HEK293 (cell line): ENCODE results near the gene STK36.

Experiments used
- CTCF ChIA-PET: fragments of 350-600 bp; formaldehyde crosslinking; extraction: SDS; loops from one replicate; lab custom pipeline; 2021; ENCODE audit warnings: antibody characterized with exemption; lab: Yijun Ruan, JAX
- POLR2A ChIA-PET: fragments of 300-600 bp; formaldehyde crosslinking; extraction: SDS; loops from one replicate; lab custom pipeline; 2020; ENCODE audit warnings: antibody characterized with exemption, inconsistent platforms; lab: Yijun Ruan, JAX
- H3K27ac ChIP-seq: fragments of 200-500 bp; sonication (Bioruptor generic); 2 replicates; pipeline ENCODE4 v1.5.1; 2014; ENCODE audit warnings: low read depth, low read length, control low read depth, inconsistent platforms; ENCODE audit errors: extremely low read depth
- H3K36me3 ChIP-seq, 2 experiments: fragments of 200-500 bp in 1 of 2; sonication (Bioruptor generic) in 1 of 2; 1 replicate in 1 of 2; 2 replicates in 1 of 2; pipeline ENCODE4 v1.5.1; 2014 to 2017; ENCODE audit warnings: inconsistent platforms in 2 of 2, low read length in 2 of 2; ENCODE audit not compliant: control insufficient read depth in 2 of 2, insufficient read depth in 1 of 2
- H3K4me1 ChIP-seq: fragments of 200-500 bp; sonication (Bioruptor generic); 2 replicates; pipeline ENCODE4 v1.5.1; 2014; ENCODE audit warnings: mild to moderate bottlenecking, low read length, inconsistent platforms; ENCODE audit not compliant: control insufficient read depth, insufficient read depth
- H3K4me3 ChIP-seq: 2 replicates; pipeline ENCODE4 v1.5.1; 2011; ENCODE audit warnings: low read depth, mild to moderate bottlenecking, control low read depth, low read length, moderate library complexity
- H3K9me3 ChIP-seq: fragments of 200-500 bp; sonication (Bioruptor generic); 2 replicates; pipeline ENCODE4 v1.5.1; 2014; ENCODE audit warnings: low read depth, low read length, inconsistent platforms; ENCODE audit not compliant: control insufficient read depth, insufficient read depth
- BCL11A ChIP-seq: fragments of 450-650 bp; formaldehyde crosslinking; IDR thresholded peaks from 2 replicates; pipeline ENCODE4 v1.5.1; 2016; ENCODE audit warnings: low read depth, missing biosample characterization, missing genetic modification characterization
- BCL11B ChIP-seq: fragments of 450-650 bp; formaldehyde crosslinking; IDR thresholded peaks from 2 replicates; pipeline ENCODE4 v1.5.1; 2016; ENCODE audit warnings: low read depth, missing biosample characterization, missing genetic modification characterization
- ELK4 ChIP-seq: IDR thresholded peaks from 2 replicates; pipeline ENCODE4 v1.6.1; 2011; ENCODE audit warnings: mild to moderate bottlenecking, low read depth, low read length, borderline replicate concordance
- GFI1B ChIP-seq: fragments of 450-650 bp; formaldehyde crosslinking; IDR thresholded peaks from 2 replicates; pipeline ENCODE4 v1.5.1; 2016; ENCODE audit warnings: missing biosample characterization, missing genetic modification characterization
- GLIS1 ChIP-seq: fragments of 450-650 bp; formaldehyde crosslinking; IDR thresholded peaks from 2 replicates; pipeline ENCODE4 v1.5.1; 2016; ENCODE audit warnings: missing biosample characterization, missing genetic modification characterization
- KLF1 ChIP-seq: fragments of 450-650 bp; formaldehyde crosslinking; IDR thresholded peaks from 2 replicates; pipeline ENCODE4 v1.5.1; 2016; ENCODE audit warnings: missing biosample characterization, missing genetic modification characterization
- OVOL3 ChIP-seq: fragments of 450-650 bp; formaldehyde crosslinking; IDR thresholded peaks from 2 replicates; pipeline ENCODE4 v1.5.1; 2016; ENCODE audit warnings: missing biosample characterization, missing genetic modification characterization
- SCRT2 ChIP-seq: fragments of 450-650 bp; formaldehyde crosslinking; IDR thresholded peaks from 2 replicates; pipeline ENCODE4 v1.5.1; 2016; ENCODE audit warnings: missing biosample characterization, missing genetic modification characterization
- ZFP37 ChIP-seq: fragments of 450-650 bp; formaldehyde crosslinking; IDR thresholded peaks from 2 replicates; pipeline ENCODE4 v1.5.1; 2016; ENCODE audit warnings: missing biosample characterization, missing genetic modification characterization
- ZNF10 ChIP-seq: fragments of 450-650 bp; formaldehyde crosslinking; IDR thresholded peaks from 2 replicates; pipeline ENCODE4 v1.5.1; 2017; ENCODE audit warnings: missing biosample characterization, missing genetic modification characterization
- ZNF2 ChIP-seq: fragments of 450-650 bp; formaldehyde crosslinking; IDR thresholded peaks from 2 replicates; pipeline ENCODE4 v1.5.1; 2016; ENCODE audit warnings: missing biosample characterization, missing genetic modification characterization
- ZNF223 ChIP-seq: fragments of 450-650 bp; formaldehyde crosslinking; IDR thresholded peaks from 2 replicates; pipeline ENCODE4 v1.5.1; 2016; ENCODE audit warnings: missing biosample characterization, missing genetic modification characterization
- ZNF239 ChIP-seq: fragments of 450-650 bp; formaldehyde crosslinking; IDR thresholded peaks from 2 replicates; pipeline ENCODE4 v1.5.1; 2016; ENCODE audit warnings: missing biosample characterization, missing genetic modification characterization
- ZNF292 ChIP-seq: fragments of 450-650 bp; formaldehyde crosslinking; IDR thresholded peaks from 2 replicates; pipeline ENCODE4 v1.5.1; 2016; ENCODE audit warnings: low read depth, missing biosample characterization, missing genetic modification characterization, borderline replicate concordance
- ZNF366 ChIP-seq: fragments of 450-650 bp; formaldehyde crosslinking; conservative IDR thresholded peaks from 2 replicates; pipeline ENCODE4 v1.5.1; 2016; ENCODE audit warnings: missing biosample characterization, missing genetic modification characterization
- ZNF660 ChIP-seq: fragments of 450-650 bp; IDR thresholded peaks from 2 replicates; pipeline ENCODE4 v1.5.1; 2018; ENCODE audit warnings: missing biosample characterization, mild to moderate bottlenecking, missing genetic modification characterization
- ZNF664 ChIP-seq: fragments of 450-650 bp; formaldehyde crosslinking; IDR thresholded peaks from 2 replicates; pipeline ENCODE4 v1.5.1; 2016; ENCODE audit warnings: missing biosample characterization, missing genetic modification characterization
- ZNF747 ChIP-seq: fragments of 450-650 bp; formaldehyde crosslinking; IDR thresholded peaks from 2 replicates; pipeline ENCODE4 v1.5.1; 2016; ENCODE audit warnings: missing biosample characterization, missing genetic modification characterization
- ZNF843 ChIP-seq: fragments of 450-650 bp; formaldehyde crosslinking; IDR thresholded peaks from 2 replicates; pipeline ENCODE4 v1.5.1; 2016; ENCODE audit warnings: missing biosample characterization, missing genetic modification characterization
- TF ChIP-seq, protein P1 (sequence below): fragments of 450-650 bp; formaldehyde crosslinking; IDR thresholded peaks from 2 replicates; pipeline ENCODE4 v1.5.1; 2016; ENCODE audit warnings: missing biosample characterization, missing genetic modification characterization
- TF ChIP-seq, protein P2 (sequence below): fragments of 450-650 bp; formaldehyde crosslinking; IDR thresholded peaks from 2 replicates; pipeline ENCODE4 v1.5.1; 2016; ENCODE audit warnings: missing biosample characterization, missing genetic modification characterization
- TF ChIP-seq, protein P3 (sequence below): fragments of 450-650 bp; formaldehyde crosslinking; IDR thresholded peaks from 2 replicates; pipeline ENCODE4 v1.5.1; 2016; ENCODE audit warnings: missing biosample characterization, missing genetic modification characterization

The STK36 gene

DNA sequence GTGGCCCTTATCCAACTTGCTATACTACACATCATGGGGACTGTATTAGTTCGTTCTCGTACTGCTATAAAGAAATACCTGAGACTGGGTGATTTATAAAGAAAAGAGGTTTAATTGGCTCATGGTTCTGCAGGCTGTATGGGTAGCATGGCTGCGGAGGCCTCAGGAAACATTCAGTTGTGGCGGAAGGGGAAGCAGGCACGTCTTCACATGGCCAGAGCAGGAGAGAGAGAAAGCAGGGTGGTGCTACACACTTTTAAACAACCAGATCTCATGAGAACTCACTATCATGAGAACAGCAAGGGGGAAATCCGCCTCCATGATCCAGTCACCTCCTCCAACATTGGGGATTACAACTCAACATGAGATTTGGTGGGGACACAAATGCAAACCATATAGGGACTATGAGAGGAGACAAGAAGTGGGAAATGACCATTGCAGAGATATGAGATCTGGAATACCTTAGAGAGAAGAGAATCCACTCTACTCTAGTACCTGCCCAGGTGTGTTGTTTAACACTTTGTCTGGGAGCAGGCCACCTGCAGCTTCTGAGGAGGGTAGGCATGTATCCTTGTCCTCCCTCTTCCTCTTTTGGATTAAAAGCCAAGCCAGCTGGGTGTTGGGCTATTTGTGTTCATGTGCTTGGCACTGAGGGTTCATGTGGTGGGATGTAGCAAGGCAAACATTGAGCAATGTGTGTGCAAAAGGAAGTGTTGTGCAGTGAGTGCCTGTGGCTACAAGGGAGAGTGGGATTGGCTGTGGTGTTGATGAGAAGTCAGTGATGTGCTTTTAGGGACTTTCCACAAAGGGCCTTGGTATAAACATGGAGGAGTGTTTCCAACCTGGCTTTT is 61.5 kb downstream of the STK36 start:
- POLR2A ChIA-PET = no interaction called here
- CTCF ChIA-PET = interaction anchor here (0.6 to 3.2 kb wide), 3 partner anchors 20 to 114 kb away, joined by 6 to 24 read pairs (median 10); no protein-coding TSS in a partner anchor
- H3K9me3 ChIP-seq = no peaks in the 10 kb centered on the region
- peaks cover 6% of the 10 kb centered on the region for H3K4me1 ChIP-seq
- H3K27ac ChIP-seq = no peak overlapping the region
- no peak overlapping the region for H3K4me3 ChIP-seq
- peaks cover 16 to 59% of the 10 kb centered on the region in 2 experiments; a peak in 2 of 3 replicates for H3K36me3 ChIP-seq
- TF ChIP-seq ZNF10 (no peak), ZFP37 (tag by site-specific recombination) (no peak)

DNA sequence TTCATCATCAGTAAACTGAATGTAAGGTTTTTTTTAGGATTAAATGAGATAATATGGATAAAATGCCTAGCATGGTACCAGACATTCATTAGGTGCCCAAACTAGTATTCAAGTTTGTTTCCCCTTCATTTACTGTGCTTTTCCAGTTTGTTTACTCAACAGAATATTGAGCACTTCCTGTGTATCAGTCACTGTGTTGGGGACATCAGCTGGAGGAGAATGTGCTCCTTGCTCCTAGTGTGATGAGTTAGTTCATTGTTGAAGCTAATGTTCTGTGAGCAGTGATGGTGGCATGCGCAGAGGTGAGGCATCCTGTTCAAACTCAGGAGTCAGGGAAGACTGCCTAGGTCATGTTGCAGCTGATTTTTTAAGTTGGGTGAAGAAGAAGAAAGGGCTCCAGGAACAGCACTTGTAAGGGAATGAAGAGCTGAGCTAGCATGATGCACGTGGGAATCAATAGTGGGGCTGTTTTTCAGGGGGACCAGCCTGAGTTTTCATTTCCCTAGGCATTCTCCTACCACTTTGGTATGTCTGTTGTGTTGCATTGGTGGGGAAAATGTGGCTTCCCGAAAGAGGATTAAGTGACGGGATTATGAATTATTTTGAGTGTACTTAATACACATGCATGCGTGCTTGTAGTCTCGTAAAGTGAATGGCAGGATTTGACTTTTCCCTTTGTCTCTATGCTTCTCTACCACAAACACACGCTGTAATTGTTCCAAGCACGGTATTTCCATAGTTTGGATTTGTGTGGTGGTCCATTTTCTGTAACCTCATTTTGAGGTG is 62.5 kb downstream of the STK36 start:
- H3K27ac ChIP-seq = no peak overlapping the region
- peaks cover 6% of the 10 kb centered on the region for H3K4me1 ChIP-seq
- H3K4me3 ChIP-seq = no peak overlapping the region
- CTCF ChIA-PET = interaction anchor here (0.6 to 0.7 kb wide), 2 partner anchors 91 to 409 kb away, joined by 3 to 6 read pairs; no protein-coding TSS in a partner anchor
- POLR2A ChIA-PET = no interaction called here
- H3K9me3 ChIP-seq = no peaks in the 10 kb centered on the region
- H3K36me3 ChIP-seq = peaks cover 12 to 62% of the 10 kb centered on the region in 2 experiments
- TF ChIP-seq KLF1 (tag by site-specific recombination) (no peak), ZNF239 (tag by site-specific recombination) (no peak), SCRT2 (no peak), ZNF223 (tag by site-specific recombination) (no peak)
- TF ChIP-seq, protein P1, sequence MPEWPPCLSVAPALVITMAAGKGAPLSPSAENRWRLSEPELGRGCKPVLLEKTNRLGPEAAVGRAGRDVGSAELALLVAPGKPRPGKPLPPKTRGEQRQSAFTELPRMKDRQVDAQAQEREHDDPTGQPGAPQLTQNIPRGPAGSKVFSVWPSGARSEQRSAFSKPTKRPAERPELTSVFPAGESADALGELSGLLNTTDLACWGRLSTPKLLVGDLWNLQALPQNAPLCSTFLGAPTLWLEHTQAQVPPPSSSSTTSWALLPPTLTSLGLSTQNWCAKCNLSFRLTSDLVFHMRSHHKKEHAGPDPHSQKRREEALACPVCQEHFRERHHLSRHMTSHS = no peak
- TF ChIP-seq, all 188 proteins: peak for 0

DNA sequence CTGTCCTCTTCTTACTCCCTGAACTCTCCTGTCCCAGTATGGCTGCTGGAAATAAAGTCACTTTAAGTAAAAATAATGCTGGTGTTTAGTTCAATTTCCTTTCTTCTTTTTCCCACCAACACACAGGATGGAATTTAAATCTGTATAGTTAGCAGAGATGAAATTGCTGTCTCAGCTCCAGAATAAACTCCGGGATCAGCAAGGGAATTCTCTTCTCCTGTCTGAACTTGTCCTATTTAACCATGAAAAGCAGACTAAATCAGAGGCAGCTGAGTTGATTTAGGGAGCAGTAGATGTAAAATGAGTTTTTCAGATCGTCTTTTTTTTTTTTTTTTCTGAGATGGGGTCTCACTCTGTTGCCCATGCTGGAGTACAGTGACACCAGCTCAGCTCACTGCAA is 64.6 kb downstream of the STK36 start:
- H3K9me3 ChIP-seq = no peaks in the 10 kb centered on the region
- peaks cover 24 to 81% of the 10 kb centered on the region in 2 experiments for H3K36me3 ChIP-seq
- H3K27ac ChIP-seq = no peak overlapping the region
- ChIA-PET POLR2A (interaction anchor here (0.7 kb wide), 1 partner anchor 9 kb away, joined by 8 read pairs; no protein-coding TSS in a partner anchor), CTCF (interaction anchor here (0.9 to 1.3 kb wide), 3 partner anchors 15 to 111 kb away, joined by 3 to 11 read pairs (median 4); partner anchors contain the start of gene TTLL4)
- H3K4me1 ChIP-seq = peaks cover 6% of the 10 kb centered on the region
- H3K4me3 ChIP-seq = no peak overlapping the region
- TF ChIP-seq, protein P2, sequence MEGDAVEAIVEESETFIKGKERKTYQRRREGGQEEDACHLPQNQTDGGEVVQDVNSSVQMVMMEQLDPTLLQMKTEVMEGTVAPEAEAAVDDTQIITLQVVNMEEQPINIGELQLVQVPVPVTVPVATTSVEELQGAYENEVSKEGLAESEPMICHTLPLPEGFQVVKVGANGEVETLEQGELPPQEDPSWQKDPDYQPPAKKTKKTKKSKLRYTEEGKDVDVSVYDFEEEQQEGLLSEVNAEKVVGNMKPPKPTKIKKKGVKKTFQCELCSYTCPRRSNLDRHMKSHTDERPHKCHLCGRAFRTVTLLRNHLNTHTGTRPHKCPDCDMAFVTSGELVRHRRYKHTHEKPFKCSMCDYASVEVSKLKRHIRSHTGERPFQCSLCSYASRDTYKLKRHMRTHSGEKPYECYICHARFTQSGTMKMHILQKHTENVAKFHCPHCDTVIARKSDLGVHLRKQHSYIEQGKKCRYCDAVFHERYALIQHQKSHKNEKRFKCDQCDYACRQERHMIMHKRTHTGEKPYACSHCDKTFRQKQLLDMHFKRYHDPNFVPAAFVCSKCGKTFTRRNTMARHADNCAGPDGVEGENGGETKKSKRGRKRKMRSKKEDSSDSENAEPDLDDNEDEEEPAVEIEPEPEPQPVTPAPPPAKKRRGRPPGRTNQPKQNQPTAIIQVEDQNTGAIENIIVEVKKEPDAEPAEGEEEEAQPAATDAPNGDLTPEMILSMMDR (tag by site-specific recombination) = no peak
- TF ChIP-seq ZNF664 (tag by site-specific recombination) (no peak), ZNF2 (tag by site-specific recombination) (no peak), GFI1B (tag by site-specific recombination) (no peak), BCL11A (tag by site-specific recombination) (no peak), ZFP37 (tag by site-specific recombination) (no peak), OVOL3 (tag by site-specific recombination) (no peak), ZNF366 (no peak), BCL11B (tag by site-specific recombination) (no peak), GLIS1 (tag by site-specific recombination) (no peak), ZNF292 (tag by site-specific recombination) (no peak), ZNF660 (tag by site-specific recombination) (no peak), ZNF843 (tag by site-specific recombination) (no peak), ELK4 (no peak), ZNF747 (tag by site-specific recombination) (no peak)
- TF ChIP-seq, protein P3, sequence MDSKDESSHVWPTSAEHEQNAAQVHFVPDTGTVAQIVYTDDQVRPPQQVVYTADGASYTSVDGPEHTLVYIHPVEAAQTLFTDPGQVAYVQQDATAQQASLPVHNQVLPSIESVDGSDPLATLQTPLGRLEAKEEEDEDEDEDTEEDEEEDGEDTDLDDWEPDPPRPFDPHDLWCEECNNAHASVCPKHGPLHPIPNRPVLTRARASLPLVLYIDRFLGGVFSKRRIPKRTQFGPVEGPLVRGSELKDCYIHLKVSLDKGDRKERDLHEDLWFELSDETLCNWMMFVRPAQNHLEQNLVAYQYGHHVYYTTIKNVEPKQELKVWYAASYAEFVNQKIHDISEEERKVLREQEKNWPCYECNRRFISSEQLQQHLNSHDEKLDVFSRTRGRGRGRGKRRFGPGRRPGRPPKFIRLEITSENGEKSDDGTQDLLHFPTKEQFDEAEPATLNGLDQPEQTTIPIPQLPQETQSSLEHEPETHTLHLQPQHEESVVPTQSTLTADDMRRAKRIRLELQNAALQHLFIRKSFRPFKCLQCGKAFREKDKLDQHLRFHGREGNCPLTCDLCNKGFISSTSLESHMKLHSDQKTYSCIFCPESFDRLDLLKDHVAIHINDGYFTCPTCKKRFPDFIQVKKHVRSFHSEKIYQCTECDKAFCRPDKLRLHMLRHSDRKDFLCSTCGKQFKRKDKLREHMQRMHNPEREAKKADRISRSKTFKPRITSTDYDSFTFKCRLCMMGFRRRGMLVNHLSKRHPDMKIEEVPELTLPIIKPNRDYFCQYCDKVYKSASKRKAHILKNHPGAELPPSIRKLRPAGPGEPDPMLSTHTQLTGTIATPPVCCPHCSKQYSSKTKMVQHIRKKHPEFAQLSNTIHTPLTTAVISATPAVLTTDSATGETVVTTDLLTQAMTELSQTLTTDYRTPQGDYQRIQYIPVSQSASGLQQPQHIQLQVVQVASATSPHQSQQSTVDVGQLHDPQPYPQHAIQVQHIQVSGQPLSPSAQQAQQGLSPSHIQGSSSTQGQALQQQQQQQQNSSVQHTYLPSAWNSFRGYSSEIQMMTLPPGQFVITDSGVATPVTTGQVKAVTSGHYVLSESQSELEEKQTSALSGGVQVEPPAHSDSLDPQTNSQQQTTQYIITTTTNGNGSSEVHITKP = no peak
